Glutamatergic neuron (in vitro differentiated cells): ENCODE measurements around the gene TSPAN18. TPM values are rescaled to one million over a fixed set of nuclear protein-coding genes. Genes with fewer than 3 reads are reported as not detected.

Experiments used
- DNase-seq: peaks from one replicate; pipeline ENCODE4 v3.0.0; 2022
- H3K27ac Mint-ChIP-seq: one replicate; pipeline ENCODE4 v1.8.0; 2020; ENCODE audit warnings: mild to moderate bottlenecking, mixed read lengths, inconsistent platforms; ENCODE audit not compliant: unreplicated experiment
- H3K27me3 Mint-ChIP-seq: one replicate; pipeline ENCODE4 v1.8.0; 2020; ENCODE audit warnings: mild to moderate bottlenecking, moderate library complexity, mixed read lengths, inconsistent platforms; ENCODE audit not compliant: unreplicated experiment
- H3K36me3 Mint-ChIP-seq: one replicate; pipeline ENCODE4 v1.8.0; 2020; ENCODE audit warnings: mild to moderate bottlenecking, mixed read lengths, inconsistent platforms; ENCODE audit not compliant: unreplicated experiment
- H3K4me1 Mint-ChIP-seq: one replicate; pipeline ENCODE4 v1.8.0; 2020; ENCODE audit warnings: mild to moderate bottlenecking, low read depth, mixed read lengths, inconsistent platforms; ENCODE audit not compliant: unreplicated experiment
- H3K4me3 Mint-ChIP-seq: one replicate; pipeline ENCODE4 v1.8.0; 2020; ENCODE audit warnings: mild to moderate bottlenecking, mixed read lengths, inconsistent platforms; ENCODE audit not compliant: unreplicated experiment
- H3K9me3 Mint-ChIP-seq: one replicate; pipeline ENCODE4 v1.8.0; 2020; ENCODE audit warnings: mild to moderate bottlenecking, moderate library complexity, mixed read lengths, inconsistent platforms; ENCODE audit not compliant: unreplicated experiment
- total RNA-seq: library from RNA; stranded (reverse); fragmentation: NEBNext Ultra II Directional; extraction: Animal tissue kit (Norgen Biotek cat#: 25700); gene quantifications from one replicate; pipeline ENCODE4 v1.2.1, GENCODE V29; 2021; ENCODE audit not compliant: unreplicated experiment
- TF ChIP-seq, protein P1 (sequence below): fragments of 200-600 bp; sonication (generic); IDR thresholded peaks from one replicate; pipeline ENCODE4 v1.5.0; 2021; ENCODE audit not compliant: partially characterized antibody, unreplicated experiment

The TSPAN18 gene
- total RNA-seq, 1 donor from 2014 or later: 80.4 TPM

DNA sequence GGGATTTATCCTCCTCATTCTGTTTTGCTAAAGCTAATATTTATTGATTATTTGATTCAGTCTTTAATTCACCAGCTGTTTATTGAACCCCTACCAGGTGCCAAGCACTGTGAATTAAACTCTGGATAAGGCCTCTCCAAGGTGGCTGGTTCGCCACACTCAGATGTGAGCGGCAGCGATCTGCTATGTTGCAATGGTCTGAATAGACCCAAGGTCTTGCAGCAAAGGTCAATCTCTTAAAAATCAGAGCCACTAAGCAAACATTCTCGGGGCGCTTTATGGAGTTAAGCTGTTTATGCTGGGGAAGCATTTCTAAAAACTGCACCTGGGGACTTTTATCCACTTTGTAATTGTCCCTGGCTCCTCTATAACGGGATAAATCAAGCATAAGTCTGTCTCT is 10.5 kb upstream of the TSPAN18 start:
- Mint-ChIP-seq H3K9me3 (no peaks in the 10 kb centered on the region), H3K4me1 (peaks cover 25% of the 10 kb centered on the region), H3K36me3 (no peaks in the 10 kb centered on the region), H3K27ac (peak overlapping the region; percentile 49), H3K27me3 (peaks cover 6% of the 10 kb centered on the region), H3K4me3 (no peak overlapping the region)
- TF ChIP-seq, protein P1, sequence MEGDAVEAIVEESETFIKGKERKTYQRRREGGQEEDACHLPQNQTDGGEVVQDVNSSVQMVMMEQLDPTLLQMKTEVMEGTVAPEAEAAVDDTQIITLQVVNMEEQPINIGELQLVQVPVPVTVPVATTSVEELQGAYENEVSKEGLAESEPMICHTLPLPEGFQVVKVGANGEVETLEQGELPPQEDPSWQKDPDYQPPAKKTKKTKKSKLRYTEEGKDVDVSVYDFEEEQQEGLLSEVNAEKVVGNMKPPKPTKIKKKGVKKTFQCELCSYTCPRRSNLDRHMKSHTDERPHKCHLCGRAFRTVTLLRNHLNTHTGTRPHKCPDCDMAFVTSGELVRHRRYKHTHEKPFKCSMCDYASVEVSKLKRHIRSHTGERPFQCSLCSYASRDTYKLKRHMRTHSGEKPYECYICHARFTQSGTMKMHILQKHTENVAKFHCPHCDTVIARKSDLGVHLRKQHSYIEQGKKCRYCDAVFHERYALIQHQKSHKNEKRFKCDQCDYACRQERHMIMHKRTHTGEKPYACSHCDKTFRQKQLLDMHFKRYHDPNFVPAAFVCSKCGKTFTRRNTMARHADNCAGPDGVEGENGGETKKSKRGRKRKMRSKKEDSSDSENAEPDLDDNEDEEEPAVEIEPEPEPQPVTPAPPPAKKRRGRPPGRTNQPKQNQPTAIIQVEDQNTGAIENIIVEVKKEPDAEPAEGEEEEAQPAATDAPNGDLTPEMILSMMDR: no peak
- DNase-seq: no peak

DNA sequence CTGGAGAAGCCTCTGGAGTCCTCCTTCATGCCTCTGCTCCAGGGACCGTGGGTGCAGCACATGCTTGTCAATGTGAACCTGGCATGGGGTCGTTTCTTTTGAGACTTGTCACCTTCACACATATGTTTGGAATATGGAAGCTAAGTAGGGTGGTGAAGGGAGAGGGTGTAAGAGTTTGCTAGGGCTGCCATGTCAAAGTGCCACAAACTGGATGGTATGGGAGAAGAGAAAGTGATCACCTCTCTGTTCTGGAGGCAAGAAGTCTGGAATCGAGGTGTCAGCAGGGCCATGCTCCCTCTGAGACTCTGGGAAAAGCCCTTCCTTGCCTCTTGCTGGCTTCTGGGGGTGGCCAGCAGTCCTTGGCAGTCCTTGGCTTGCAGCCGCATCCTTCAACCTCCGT is 8.7 kb upstream of the TSPAN18 start:
- Mint-ChIP-seq H3K27me3 (peaks cover 6% of the 10 kb centered on the region), H3K4me3 (no peak overlapping the region), H3K9me3 (no peaks in the 10 kb centered on the region), H3K4me1 (peaks cover 22% of the 10 kb centered on the region), H3K36me3 (no peaks in the 10 kb centered on the region), H3K27ac (no peak overlapping the region)
- TF ChIP-seq, protein P1: no peak
- DNase-seq: no peak

DNA sequence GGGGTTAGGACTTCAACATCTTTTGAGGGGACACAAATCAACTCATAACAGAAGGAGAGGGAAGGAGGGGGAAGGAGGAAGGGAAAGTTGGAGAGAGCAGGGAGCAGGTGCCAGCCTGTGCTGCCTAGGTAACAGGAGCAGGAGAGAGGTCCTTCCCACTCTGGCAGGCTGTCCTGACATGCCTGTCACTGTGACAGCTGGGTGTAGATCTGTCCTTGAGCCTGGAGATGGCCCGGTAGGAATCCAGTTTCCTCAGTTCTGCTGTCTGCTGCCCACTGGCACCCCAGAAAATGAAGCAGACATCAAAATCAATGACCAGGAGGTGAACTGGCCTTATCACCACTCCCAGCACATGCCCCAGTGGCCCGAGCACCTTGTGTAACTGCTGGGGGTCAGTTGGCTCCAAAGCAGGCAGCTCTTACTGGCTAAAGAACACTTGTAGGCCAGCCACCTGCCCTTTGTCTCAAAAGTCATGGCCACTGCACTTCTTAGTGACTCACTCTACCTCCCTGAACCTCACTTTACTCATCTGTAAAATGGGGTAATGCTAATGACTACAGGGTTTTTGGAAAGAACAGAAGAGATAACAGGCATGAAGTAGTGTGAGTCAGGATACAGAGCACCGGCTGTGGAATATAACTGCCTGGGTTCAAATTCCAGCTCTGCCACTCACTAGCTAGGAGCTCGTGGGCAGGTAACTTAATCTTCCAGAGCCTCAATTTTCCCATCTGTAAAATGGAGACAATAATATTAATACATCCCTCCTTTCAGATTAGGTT is 8.0 kb upstream of the TSPAN18 start:
- Mint-ChIP-seq H3K4me1 (peaks cover 20% of the 10 kb centered on the region), H3K36me3 (no peaks in the 10 kb centered on the region), H3K27me3 (peaks cover 6% of the 10 kb centered on the region), H3K27ac (no peak overlapping the region), H3K4me3 (no peak overlapping the region), H3K9me3 (no peaks in the 10 kb centered on the region)
- TF ChIP-seq, protein P1: no peak
- no peak for DNase-seq

DNA sequence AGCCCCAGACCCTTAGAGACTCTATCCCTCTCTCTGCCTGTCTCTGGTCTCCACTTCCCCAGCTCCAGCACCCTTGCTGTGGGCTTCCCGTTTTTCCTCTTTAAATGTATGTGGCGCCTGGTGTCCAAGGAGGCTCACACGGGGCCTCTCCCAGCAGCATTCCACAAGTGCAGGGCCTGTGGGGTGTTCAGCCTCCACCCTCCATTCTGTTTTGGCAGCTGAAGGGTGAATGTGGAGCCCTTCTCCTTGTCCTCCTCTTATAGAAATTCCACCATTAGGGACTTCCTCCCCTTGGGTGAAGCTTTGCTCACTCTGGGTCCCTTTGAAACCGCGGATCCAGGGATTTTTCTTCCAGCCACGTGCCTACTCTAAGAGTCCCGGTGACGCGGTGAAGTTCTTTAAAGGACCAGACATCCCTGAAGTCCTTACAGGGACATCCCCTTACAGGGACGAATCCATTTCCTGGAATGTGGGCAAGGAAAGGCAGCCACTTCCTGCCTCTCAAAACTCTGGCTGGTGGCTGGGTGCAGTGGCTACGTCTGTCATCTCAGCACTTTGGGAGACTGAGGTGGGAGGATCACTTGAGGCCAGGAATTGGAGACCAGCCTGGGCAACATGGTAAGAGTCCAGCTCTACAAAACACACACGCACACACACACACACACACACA is 1.6 kb upstream of the TSPAN18 start:
- Mint-ChIP-seq H3K27me3 (peaks cover 18% of the 10 kb centered on the region), H3K4me1 (peaks cover 36% of the 10 kb centered on the region)
- DNase-seq: no peak

More for the DNA sequence above, 1.6 kb upstream of the TSPAN18 start:
- TF ChIP-seq, protein P1: no peak
- H3K9me3 Mint-ChIP-seq: peaks cover 13% of the 10 kb centered on the region
- no peak overlapping the region for H3K4me3 Mint-ChIP-seq
- no peaks in the 10 kb centered on the region for H3K36me3 Mint-ChIP-seq
- H3K27ac Mint-ChIP-seq: no peak overlapping the region
